ENCODE results near the gene ADAMTS6.

Gene ADAMTS6

DNA sequence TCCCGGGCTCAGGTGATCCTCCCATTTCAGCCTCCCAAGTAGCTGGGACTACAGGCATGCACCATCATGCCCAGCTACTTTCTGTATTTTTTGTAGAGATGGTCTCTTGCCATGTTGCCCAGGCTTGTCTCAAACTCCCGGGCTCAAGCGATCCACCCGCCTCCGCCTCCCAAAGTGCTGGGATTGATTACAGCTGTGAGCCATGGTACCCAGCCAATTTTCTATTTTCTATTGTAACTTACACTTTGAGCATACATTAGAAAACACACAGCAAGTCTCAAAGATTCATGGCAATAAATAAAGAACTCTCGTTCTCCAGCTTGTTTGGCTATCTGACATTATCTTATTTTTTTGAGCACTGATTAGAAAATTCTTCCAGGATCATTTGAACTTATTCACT, 228.7 kb downstream of the ADAMTS6 start:
- TF ChIP-seq CTCF (IDR thresholded peaks at IDR 0.05; ENCODE audit: low read depth, low read length, missing control alignments): no peak
- DNase-seq (ENCODE audit: low read depth): no peak
- no peak overlapping the region for H3K4me3 ChIP-seq (ENCODE audit: low read depth, low read length)
- in situ Hi-C loops (cut with HindIII; ENCODE audit: low sequenced_read_pairs): loop anchor here (25.0 kb wide), 1 partner anchor 441 kb away; no protein-coding TSS in a partner anchor

- TF ChIP-seq CTCF (IDR thresholded peaks at IDR 0.05; ENCODE audit: low read depth, low read length, missing control alignments): no peak
- no peak overlapping the region for H3K4me3 ChIP-seq (ENCODE audit: low read depth, low read length)
- DNase-seq (ENCODE audit: low read depth): no peak
- in situ Hi-C loops (cut with HindIII; ENCODE audit: low sequenced_read_pairs): no loop called here
Measured at GRCh38 chr5:65248896-65249295, 232.8 kb downstream of the ADAMTS6 start.

GRCh38 chr5:65247594-65247993, 234.1 kb downstream of the ADAMTS6 start:
- TF ChIP-seq CTCF (IDR thresholded peaks at IDR 0.05; ENCODE audit: low read depth, low read length, missing control alignments): no peak
- in situ Hi-C loops (cut with HindIII; ENCODE audit: low sequenced_read_pairs): no loop called here
- H3K4me3 ChIP-seq (ENCODE audit: low read depth, low read length): no peak overlapping the region
- DNase-seq (ENCODE audit: low read depth): no peak

DNA sequence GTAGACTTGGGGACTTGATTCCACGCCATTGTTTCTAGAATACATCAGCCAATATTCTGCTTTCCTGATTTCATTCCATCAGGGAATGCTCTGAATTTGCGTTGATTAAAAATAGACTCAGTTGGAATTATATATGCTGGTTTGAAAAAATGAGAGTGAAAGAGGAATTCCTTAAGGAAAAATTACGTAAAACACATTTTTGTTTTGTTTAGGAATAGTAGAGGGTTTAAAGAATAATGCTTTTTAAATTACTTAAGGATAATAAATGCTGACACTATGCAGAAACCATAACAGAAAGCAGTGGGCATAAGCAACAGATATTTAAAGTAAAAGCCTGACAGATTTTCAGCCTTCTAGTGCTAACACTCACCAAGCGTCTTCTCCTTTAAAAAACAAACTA, 235.0 kb downstream of the ADAMTS6 start:
- no peak for DNase-seq (ENCODE audit: low read depth)
- no peak overlapping the region for H3K4me3 ChIP-seq (ENCODE audit: low read depth, low read length)
- no peak for TF ChIP-seq CTCF (IDR thresholded peaks at IDR 0.05; ENCODE audit: low read depth, low read length, missing control alignments)
- in situ Hi-C loops (cut with HindIII; ENCODE audit: low sequenced_read_pairs): no loop called here

- TF ChIP-seq CTCF (IDR thresholded peaks at IDR 0.05; ENCODE audit: low read depth, low read length, missing control alignments): no peak
- no peak for DNase-seq (ENCODE audit: low read depth)
- no peak overlapping the region for H3K4me3 ChIP-seq (ENCODE audit: low read depth, low read length)
- in situ Hi-C loops (cut with HindIII; ENCODE audit: low sequenced_read_pairs): no loop called here
Measured at GRCh38 chr5:65244031-65244430, 237.7 kb downstream of the ADAMTS6 start.

DNA sequence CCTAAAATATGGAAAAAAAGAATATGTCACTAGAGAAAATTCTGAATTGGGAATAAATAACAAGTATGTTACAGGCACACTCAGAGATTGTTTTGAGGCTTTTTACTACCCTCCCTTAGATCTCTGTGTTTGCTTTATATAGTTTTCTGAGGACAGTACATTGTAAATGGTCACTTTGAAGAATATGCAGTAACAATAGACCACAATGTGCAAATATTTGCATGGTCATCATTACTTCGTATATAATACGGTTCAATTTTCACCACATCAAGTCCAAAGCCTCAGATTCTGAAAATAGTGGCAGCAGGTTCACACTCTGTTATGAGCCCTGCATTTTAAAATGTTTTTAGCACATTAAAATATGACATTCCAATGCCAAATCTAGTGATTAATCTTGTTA, 238.6 kb downstream of the ADAMTS6 start:
- TF ChIP-seq CTCF (IDR thresholded peaks at IDR 0.05; ENCODE audit: low read depth, low read length, missing control alignments): no peak
- no peak overlapping the region for H3K4me3 ChIP-seq (ENCODE audit: low read depth, low read length)
- in situ Hi-C loops (cut with HindIII; ENCODE audit: low sequenced_read_pairs): no loop called here
- DNase-seq (ENCODE audit: low read depth): no peak

DNA sequence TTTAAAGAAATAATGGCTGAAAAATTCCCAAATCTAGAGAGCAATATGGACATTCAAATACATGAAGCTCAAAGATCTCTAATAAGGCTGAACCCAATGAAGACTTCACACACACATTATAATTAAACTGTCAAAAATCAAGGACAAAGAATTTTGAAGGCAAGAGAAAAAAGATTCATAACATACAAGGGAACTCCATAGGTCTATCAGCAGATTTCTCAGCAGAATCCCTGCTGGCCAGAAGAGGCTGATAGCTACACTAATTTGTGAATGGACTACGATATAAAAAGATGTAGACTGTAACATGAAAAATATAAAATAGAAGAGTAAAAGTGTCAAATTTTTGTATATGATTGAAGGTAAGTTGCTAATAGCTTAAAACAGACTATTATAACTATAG, 251.9 kb downstream of the ADAMTS6 start:
- H3K4me3 ChIP-seq (ENCODE audit: low read depth, low read length): no peak overlapping the region
- in situ Hi-C loops (cut with HindIII; ENCODE audit: low sequenced_read_pairs): no loop called here
- no peak for TF ChIP-seq CTCF (IDR thresholded peaks at IDR 0.05; ENCODE audit: low read depth, low read length, missing control alignments)
- no peak for DNase-seq (ENCODE audit: low read depth)

All from astrocyte of the cerebellum (primary cell).